OCI-LY1 (cell line): Measurements from ENCODE around the gene RARA.

Experiments used
- EZH2 ChIP-seq: fragments of 200-600 bp; sonication (generic), shearing (Covaris generic); IDR thresholded peaks from 2 replicates; pipeline ENCODE4 v1.8.0; 2017; ENCODE audit warnings: borderline replicate concordance, mixed run types, mild to moderate bottlenecking, antibody characterized with exemption, low read length, moderate library complexity, mixed read lengths
- TF ChIP-seq, protein P1 (sequence below): fragments of 200-600 bp; sonication (generic), shearing (Covaris generic); IDR thresholded peaks from 2 replicates; pipeline ENCODE4 v1.5.1; 2017; ENCODE audit warnings: mild to moderate bottlenecking, antibody characterized with exemption, low read length, moderate library complexity, mixed read lengths

GRCh38 chr17:40309949-40310510, 1.1 kb downstream of the RARA start:
- TF ChIP-seq, protein P1, sequence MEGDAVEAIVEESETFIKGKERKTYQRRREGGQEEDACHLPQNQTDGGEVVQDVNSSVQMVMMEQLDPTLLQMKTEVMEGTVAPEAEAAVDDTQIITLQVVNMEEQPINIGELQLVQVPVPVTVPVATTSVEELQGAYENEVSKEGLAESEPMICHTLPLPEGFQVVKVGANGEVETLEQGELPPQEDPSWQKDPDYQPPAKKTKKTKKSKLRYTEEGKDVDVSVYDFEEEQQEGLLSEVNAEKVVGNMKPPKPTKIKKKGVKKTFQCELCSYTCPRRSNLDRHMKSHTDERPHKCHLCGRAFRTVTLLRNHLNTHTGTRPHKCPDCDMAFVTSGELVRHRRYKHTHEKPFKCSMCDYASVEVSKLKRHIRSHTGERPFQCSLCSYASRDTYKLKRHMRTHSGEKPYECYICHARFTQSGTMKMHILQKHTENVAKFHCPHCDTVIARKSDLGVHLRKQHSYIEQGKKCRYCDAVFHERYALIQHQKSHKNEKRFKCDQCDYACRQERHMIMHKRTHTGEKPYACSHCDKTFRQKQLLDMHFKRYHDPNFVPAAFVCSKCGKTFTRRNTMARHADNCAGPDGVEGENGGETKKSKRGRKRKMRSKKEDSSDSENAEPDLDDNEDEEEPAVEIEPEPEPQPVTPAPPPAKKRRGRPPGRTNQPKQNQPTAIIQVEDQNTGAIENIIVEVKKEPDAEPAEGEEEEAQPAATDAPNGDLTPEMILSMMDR = no peak
- TF ChIP-seq EZH2 = no peak
